ENCODE results near the gene RNASE11. TPM values are rescaled to one million over a fixed set of nuclear protein-coding genes. Genes with fewer than 3 reads are reported as not detected.

RNASE11 gene
- total RNA-seq, 1 experiment from 2014 or later: not detected

- Mint-ChIP-seq H3K4me3 (no peak overlapping the region), H3K27ac (no peak overlapping the region), H3K27me3 (ENCODE audit: low read depth) (no peaks in the 10 kb centered on the region), H3K4me1 (peaks cover 57 to 65% of the 10 kb centered on the region in 2 experiments), H3K36me3 (ENCODE audit: insufficient read depth in 1 of 3, low read depth in 3 of 3) (peaks cover 0 to 1% (median 0%) of the 10 kb centered on the region in 3 experiments; a peak in 2 of 7 replicates), H3K9me3 (no peaks in the 10 kb centered on the region; a peak in 1 of 5 replicates)
- no peak overlapping the region for H2BK5ac ChIP-seq (ENCODE audit: insufficient read length, low read length)
- H3K14ac ChIP-seq (ENCODE audit: insufficient read depth, low read length): no peak overlapping the region
- H3K4ac ChIP-seq (ENCODE audit: low read depth, low read length): no peak overlapping the region
- no peak overlapping the region for H2BK20ac ChIP-seq (ENCODE audit: low read depth, low read length, poor library complexity, severe bottlenecking)
- no CpG with 5 or more reads among the region's 4 CpGs for WGBS (ENCODE audit: extremely low coverage, insufficient read length, low lambda C conversion rate)
- H3K9ac ChIP-seq (ENCODE audit: extremely low read depth, insufficient read length, low read length): no peak overlapping the region
- peaks cover 26% of the 10 kb centered on the region for H3K4me1 ChIP-seq (ENCODE audit: insufficient read depth, low read length)
- no peak for DNase-seq
- H3K27me3 ChIP-seq (ENCODE audit: insufficient read depth, low read length): no peaks in the 10 kb centered on the region
- no peak overlapping the region for H4K5ac ChIP-seq (ENCODE audit: insufficient read length, low read depth, low read length)
- H3K4me2 ChIP-seq (ENCODE audit: insufficient read depth, insufficient read length, low read length): no peak overlapping the region
- no peak overlapping the region for H3K18ac ChIP-seq (ENCODE audit: insufficient read length, low read depth, low read length)
- H3K23me2 ChIP-seq (ENCODE audit: insufficient read length, low read depth, low read length, poor library complexity, severe bottlenecking): no peaks in the 10 kb centered on the region
- no peak overlapping the region for H4K91ac ChIP-seq (ENCODE audit: insufficient read length, low read depth, low read length)
- H2AFZ ChIP-seq (ENCODE audit: low read length): no peak overlapping the region
- no peaks in the 10 kb centered on the region for H3K79me2 ChIP-seq (ENCODE audit: insufficient read depth, low read length)
- no peak overlapping the region for H3T11ph ChIP-seq (ENCODE audit: low read length)
- no peaks in the 10 kb centered on the region for H3K9me3 ChIP-seq (ENCODE audit: control insufficient read depth, low read depth, low read length)
- no peak overlapping the region for H2BK12ac ChIP-seq (ENCODE audit: insufficient read length, low read depth, low read length)
- H4K20me1 ChIP-seq (ENCODE audit: control insufficient read depth, insufficient read depth, insufficient read length): no peaks in the 10 kb centered on the region
- no peak overlapping the region for H2AK5ac ChIP-seq (ENCODE audit: insufficient read length, low read length)
- no peak overlapping the region for H3K56ac ChIP-seq (ENCODE audit: insufficient read length, low read depth, low read length)
- no peak overlapping the region for H2BK15ac ChIP-seq (ENCODE audit: low read depth, low read length)
- no peak overlapping the region for H3K27ac ChIP-seq (ENCODE audit: insufficient read length, low read depth, low read length)
- no peak overlapping the region for H3K23ac ChIP-seq (ENCODE audit: insufficient read length, low read depth, low read length)
- no peak overlapping the region for H4K8ac ChIP-seq (replicated peaks; ENCODE audit: insufficient read length, low read depth, low read length)
- H3K79me1 ChIP-seq (ENCODE audit: insufficient read depth, low read depth, low read length, poor library complexity, severe bottlenecking): no peaks in the 10 kb centered on the region
- H2BK120ac ChIP-seq (ENCODE audit: low read depth, low read length, poor library complexity, severe bottlenecking): no peak overlapping the region
- TF ChIP-seq CTCF (conservative IDR thresholded peaks at IDR 0.05): no peak
Observed at GRCh38 chr14:20580242-20580641, 7.6 kb downstream of the RNASE11 start.
